Spleen (tissue), 7 donors: ENCODE results near the gene MLLT10.

Experiments used
- POLR2A ChIP-seq, 3 donors: fragments of 450-650 bp; IDR thresholded peaks; one replicate each; pipeline ENCODE4 v1.5.1; 2017; ENCODE audit warnings: antibody characterized with exemption in 3 of 3, mild to moderate bottlenecking in 1 of 3
- TF ChIP-seq, protein P1 (sequence below), 11 experiments: fragments of 200-600 bp in 7 of 11; fragments of 450-650 bp in 4 of 11; sonication (generic) in 4 of 11; IDR thresholded peaks in 8 of 11; conservative IDR thresholded peaks in 3 of 11; 1 replicate in 7 of 11; 2 replicates in 4 of 11; pipeline versions ENCODE4 v1.4.0 to v1.8.0; 2016 to 2021; ENCODE audit warnings: antibody characterized with exemption in 11 of 11, inconsistent platforms in 4 of 11, mild to moderate bottlenecking in 1 of 11
- donor health status: DM: no; HTN: no; CAD: no; lungs with moderate emphysema.
- donor health status: DM: no; HTN: no; CAD: no.
- donor health status: DM: no; HTN: no; CAD: no.

DNA sequence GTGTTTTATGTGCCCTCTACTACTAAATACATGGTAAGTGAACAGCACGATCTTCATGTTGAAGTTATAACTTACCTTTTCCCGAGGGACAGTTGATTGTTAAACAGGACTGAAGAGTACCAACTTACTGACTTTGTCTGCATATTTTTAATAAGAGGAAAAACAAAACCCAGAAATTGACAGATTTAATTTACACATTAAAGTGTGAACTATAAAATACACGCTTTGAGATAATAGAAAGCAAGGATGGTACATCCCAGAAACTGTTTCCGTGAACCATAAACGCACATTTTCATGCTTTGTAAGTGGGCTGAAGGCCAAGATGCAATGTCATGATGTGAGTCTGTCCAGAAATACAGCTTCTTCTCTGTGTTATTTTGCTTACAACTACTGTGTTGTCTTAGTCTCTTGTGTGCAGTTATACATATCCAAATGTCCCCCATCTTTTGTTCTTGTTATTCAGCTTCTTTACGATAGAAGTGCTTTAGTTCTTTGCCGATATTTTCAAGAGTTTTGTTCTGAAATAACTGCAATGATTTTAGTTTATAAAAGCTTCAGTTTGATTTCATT is 190.1 kb downstream of the MLLT10 start:
- TF ChIP-seq, protein P1, sequence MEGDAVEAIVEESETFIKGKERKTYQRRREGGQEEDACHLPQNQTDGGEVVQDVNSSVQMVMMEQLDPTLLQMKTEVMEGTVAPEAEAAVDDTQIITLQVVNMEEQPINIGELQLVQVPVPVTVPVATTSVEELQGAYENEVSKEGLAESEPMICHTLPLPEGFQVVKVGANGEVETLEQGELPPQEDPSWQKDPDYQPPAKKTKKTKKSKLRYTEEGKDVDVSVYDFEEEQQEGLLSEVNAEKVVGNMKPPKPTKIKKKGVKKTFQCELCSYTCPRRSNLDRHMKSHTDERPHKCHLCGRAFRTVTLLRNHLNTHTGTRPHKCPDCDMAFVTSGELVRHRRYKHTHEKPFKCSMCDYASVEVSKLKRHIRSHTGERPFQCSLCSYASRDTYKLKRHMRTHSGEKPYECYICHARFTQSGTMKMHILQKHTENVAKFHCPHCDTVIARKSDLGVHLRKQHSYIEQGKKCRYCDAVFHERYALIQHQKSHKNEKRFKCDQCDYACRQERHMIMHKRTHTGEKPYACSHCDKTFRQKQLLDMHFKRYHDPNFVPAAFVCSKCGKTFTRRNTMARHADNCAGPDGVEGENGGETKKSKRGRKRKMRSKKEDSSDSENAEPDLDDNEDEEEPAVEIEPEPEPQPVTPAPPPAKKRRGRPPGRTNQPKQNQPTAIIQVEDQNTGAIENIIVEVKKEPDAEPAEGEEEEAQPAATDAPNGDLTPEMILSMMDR (IDR thresholded peaks at IDR 0.05 in 8 of 11, conservative IDR thresholded peaks at IDR 0.05 in 3 of 11) = no peak
- TF ChIP-seq POLR2A (IDR thresholded peaks at IDR 0.05) = no peak
